AG04449 (cell line): ENCODE data around the gene HMCN2.

Experiments
- CTCF ChIA-PET: fragments of 350-600 bp; formaldehyde crosslinking; extraction: SDS; loops from one replicate; lab custom pipeline; 2021; ENCODE audit warnings: antibody characterized with exemption; lab: Yijun Ruan, JAX
- POLR2A ChIA-PET: fragments of 400-600, 350-600 bp; formaldehyde crosslinking; extraction: SDS; loops from one replicate; lab custom pipeline; 2020; ENCODE audit warnings: antibody characterized with exemption, inconsistent platforms; lab: Yijun Ruan, JAX
- DNase-seq: peaks from one replicate; pipeline ENCODE4 v3.0.0-alpha.2; 2010; ENCODE audit warnings: low read depth, low spot score
- H3K4me3 ChIP-seq: 2 replicates; pipeline ENCODE4 v1.5.1; 2011; ENCODE audit warnings: low read depth, mild to moderate bottlenecking, control low read depth, low read length
- TF ChIP-seq, protein P1 (sequence below): IDR thresholded peaks from one replicate; pipeline ENCODE4 v1.5.1; 2011; ENCODE audit warnings: mild to moderate bottlenecking, moderate library complexity, low read length, control low read depth, inconsistent platforms; ENCODE audit not compliant: insufficient read depth; ENCODE audit errors: missing control alignments

Gene HMCN2

DNA sequence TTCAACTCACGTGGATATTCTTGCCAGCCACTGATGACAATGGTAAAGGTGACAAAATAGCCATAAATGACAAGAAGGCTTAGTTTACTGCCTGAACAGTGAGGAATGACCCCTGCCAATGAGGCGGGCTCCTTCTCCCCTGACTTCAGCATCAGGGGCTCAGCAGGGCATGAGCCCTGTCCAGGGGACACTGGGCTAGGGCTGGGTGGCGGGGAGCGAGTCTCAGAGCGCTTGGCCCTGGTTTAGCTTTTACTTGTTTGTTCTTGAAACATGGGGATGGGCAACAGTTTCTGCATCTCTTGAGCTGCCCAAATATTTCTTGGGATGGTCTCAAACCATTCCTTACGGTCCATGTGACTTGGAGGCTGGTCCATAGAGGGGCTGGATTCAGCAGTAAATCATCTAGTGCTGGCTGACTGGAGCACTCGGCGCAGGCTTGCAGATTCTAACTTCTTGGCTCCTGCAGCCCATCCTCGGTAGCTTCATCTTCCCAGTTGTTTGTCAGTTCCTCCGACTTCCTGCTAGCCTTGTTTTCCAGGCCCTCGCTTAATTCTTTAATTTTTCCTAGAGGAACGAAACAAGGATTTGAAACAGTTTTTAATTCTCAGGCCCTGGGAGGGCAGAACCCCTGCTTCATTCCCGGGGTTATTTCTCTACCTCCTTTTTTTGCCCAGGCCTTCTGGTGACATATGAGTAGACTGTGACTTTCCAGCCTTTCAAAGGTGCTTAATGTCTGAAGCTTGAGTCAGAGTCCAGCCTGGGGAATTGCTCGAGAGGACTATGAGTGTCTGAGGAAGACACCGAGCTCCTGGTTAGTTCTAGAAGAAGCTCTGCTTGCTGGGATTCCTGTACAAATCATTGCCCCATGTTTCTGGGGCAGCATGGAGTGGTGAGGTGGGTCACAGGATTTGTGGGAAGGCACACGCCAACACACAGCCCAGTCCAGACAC lies 4.5 kb upstream of the HMCN2 start:
- POLR2A ChIA-PET = no interaction called here
- no peak for DNase-seq
- CTCF ChIA-PET = interaction anchor here (13.2 kb wide), 1 partner anchor 18 kb away, joined by 147 read pairs; no protein-coding TSS in a partner anchor
- H3K4me3 ChIP-seq = no peak overlapping the region
- TF ChIP-seq, protein P1, sequence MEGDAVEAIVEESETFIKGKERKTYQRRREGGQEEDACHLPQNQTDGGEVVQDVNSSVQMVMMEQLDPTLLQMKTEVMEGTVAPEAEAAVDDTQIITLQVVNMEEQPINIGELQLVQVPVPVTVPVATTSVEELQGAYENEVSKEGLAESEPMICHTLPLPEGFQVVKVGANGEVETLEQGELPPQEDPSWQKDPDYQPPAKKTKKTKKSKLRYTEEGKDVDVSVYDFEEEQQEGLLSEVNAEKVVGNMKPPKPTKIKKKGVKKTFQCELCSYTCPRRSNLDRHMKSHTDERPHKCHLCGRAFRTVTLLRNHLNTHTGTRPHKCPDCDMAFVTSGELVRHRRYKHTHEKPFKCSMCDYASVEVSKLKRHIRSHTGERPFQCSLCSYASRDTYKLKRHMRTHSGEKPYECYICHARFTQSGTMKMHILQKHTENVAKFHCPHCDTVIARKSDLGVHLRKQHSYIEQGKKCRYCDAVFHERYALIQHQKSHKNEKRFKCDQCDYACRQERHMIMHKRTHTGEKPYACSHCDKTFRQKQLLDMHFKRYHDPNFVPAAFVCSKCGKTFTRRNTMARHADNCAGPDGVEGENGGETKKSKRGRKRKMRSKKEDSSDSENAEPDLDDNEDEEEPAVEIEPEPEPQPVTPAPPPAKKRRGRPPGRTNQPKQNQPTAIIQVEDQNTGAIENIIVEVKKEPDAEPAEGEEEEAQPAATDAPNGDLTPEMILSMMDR = no peak

DNA sequence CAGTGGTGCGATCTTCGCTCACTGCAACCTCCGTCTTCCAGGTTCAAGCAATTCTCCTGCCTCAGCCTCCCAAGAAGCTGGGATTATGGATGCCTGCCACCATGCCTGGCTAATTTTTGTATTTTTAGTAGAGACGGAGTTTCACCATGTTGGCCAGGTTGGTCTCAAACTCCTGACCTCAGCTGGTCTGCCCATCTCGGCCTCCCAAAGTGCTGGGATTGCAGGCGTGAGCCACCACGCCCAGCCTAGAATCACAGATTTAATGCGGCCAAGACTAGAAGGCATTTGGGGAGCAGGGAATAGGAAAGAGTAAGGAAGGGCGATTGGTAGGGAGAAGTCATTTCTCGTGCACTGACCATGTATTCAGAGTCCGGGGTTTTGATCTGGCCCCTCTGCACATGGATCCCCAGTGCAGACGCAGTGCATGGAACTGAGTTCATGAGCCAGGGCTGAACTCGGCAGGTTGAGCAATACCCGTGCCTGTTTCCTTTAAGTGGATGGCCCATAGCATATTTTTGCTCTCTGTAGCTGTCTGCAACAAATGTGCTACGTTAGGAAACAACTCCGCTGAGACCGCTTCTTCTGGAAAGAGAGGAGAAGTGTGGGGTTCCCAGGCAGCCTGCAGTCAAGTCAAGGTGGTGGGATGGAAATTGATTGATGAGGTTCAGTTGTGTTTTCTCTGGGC lies 3.4 kb upstream of the HMCN2 start:
- TF ChIP-seq, protein P1 = no peak
- no peak for DNase-seq
- POLR2A ChIA-PET = no interaction called here
- CTCF ChIA-PET = interaction anchor here (1.4 kb wide), 2 partner anchors 19 to 26 kb away, joined by 4 to 5 read pairs; no protein-coding TSS in a partner anchor
- H3K4me3 ChIP-seq = no peak overlapping the region

DNA sequence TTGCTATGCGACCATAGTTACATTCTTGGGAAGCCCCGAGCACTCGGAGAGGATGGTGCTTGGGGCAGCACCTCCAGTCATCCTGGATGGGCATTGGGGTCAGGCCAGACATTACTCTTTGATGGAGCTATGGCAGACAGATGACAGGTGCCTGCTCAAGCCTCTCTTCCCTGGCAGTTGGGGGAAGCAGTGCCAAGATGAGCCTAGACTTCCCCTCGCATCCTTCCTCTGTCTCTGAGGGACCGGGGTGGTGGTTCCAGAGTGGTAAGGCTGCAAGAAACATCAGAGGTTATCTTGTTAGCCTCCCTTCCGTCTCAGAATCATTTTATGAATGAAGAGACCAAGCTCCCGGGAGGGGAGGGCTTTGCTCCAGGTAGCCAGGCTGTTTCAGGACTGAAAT lies 2.8 kb upstream of the HMCN2 start:
- POLR2A ChIA-PET = no interaction called here
- TF ChIP-seq, protein P1 = no peak
- DNase-seq = no peak
- CTCF ChIA-PET = interaction anchor here (1.0 to 1.4 kb wide), 3 partner anchors 15 to 27 kb away, joined by 3 to 5 read pairs (median 4); no protein-coding TSS in a partner anchor
- no peak overlapping the region for H3K4me3 ChIP-seq

DNA sequence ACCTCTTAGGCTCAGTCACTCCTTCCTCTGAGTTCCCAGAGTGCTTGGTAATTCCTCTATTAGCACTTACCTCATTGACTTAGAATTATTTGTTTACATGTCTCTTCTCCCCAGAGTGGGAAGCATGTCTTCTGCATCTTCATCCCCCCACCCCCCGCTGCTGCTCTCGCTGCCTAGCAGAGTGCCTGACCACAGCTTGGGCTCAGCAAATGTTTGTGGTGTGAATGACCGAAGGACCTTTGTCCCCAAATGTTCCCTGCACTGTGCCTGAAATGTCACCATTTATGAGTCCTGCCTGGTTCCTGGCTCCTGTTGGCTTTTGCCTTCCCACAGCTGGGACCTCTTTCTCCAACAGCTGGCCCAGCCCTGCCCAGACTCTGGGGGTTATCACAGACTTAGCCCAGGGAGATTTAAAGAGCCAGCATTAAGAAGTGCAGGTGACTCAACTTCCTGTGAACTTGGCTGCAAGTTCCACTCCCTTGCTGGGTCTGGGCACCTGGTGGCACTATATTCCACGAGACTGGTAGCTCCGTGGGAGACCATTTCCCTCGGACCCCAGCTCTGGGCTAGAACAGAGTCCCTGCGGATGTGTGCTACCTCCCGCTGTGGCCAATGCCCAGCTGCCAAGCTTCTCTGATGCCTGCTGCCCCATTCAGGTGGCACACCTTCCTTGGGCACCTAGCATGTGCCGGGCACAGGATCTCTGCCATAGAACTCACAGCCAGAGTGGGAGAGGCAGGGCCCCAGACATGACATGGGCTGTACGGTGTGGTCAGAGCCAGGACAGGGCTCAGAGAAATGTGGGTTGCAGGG lies 1.8 kb upstream of the HMCN2 start:
- ChIA-PET POLR2A (no interaction called here), CTCF (interaction anchor here (1.0 to 1.4 kb wide), 3 partner anchors 16 to 28 kb away, joined by 3 to 5 read pairs (median 3); no protein-coding TSS in a partner anchor)
- no peak overlapping the region for H3K4me3 ChIP-seq
- DNase-seq = no peak
- TF ChIP-seq, protein P1 = no peak

DNA sequence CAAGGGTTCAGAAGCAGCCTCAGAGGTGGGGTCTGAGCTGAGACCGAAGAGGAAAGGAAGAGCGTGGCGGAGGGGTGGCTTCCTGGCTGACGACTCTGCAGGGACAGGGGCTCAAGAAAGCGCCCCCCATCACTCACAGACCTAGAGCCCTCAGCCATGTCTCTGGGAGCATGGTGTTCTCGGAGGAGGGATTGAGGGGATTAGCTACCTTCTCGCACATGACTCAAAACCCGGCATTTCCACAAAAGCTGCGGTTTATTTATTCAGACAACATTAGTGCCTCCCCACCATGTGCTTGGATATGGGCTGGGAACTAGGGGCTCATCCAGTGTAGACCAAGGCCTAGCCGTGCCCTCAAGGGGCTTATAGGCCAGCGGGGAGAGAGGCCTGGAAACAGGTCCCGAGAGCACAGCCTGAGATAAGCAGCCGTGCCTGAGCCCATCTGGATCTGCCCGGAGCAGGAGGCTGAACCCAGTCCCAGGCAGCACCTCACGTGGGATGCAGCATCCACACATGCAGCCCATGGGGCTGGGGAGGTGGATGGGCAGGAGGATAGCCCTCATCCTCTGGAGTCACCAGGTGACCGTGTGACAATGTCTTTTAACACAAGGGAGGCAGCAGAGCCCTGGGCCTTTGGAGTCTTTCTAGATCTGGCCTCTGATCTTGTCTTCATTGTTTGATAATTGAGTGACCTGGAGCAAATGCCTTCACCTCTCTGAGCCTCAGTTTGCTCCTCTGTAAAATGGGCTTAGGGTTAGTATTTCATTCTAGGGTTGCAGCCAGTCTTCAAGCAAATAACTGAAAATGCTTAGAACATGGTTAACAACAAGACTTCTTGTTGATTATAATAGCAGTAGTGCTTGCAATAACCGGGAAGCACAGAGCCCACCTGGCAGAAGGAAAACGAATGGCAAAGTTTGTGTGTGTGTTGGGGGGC lies 878 bp upstream of the HMCN2 start:
- no peak overlapping the region for H3K4me3 ChIP-seq
- POLR2A ChIA-PET = no interaction called here
- TF ChIP-seq, protein P1 = no peak
- DNase-seq = no peak
- CTCF ChIA-PET = interaction anchor here (1.3 kb wide), 1 partner anchor 22 kb away, joined by 3 read pairs; no protein-coding TSS in a partner anchor
